Mesendoderm (in vitro differentiated cells): ENCODE results near the gene ZDHHC9.
A peak's percentile ranks its signal among the peaks of the same experiment; 100 is the strongest.

ENCODE experiments used
- DNase-seq: peaks from one replicate; pipeline ENCODE4 v3.0.0; 2013
- H2AK5ac ChIP-seq: 2 replicates; pipeline ENCODE4 v1.6.1; 2013; ENCODE audit warnings: low read length, inconsistent platforms
- H2BK120ac ChIP-seq: 2 replicates; pipeline ENCODE4 v1.6.1; 2013; ENCODE audit warnings: low read depth, mild to moderate bottlenecking, low read length, moderate library complexity, mixed read lengths
- H2BK15ac ChIP-seq: replicated peaks from 2 replicates; pipeline ENCODE4 v1.6.1; 2013; ENCODE audit warnings: low read depth, mild to moderate bottlenecking, moderate library complexity
- H2BK5ac ChIP-seq: 2 replicates; pipeline ENCODE4 v1.6.1; 2013; ENCODE audit warnings: low read length, inconsistent platforms
- H3K18ac ChIP-seq: 2 replicates; pipeline ENCODE4 v1.6.1; 2013; ENCODE audit warnings: mild to moderate bottlenecking, low read length, mixed read lengths
- H3K23ac ChIP-seq: one replicate; pipeline ENCODE4 v1.6.1; 2013; ENCODE audit warnings: low read length
- H3K27ac ChIP-seq: 2 replicates; pipeline ENCODE4 v1.5.1; 2013; ENCODE audit warnings: low read depth, mild to moderate bottlenecking, inconsistent platforms, low read length, moderate library complexity
- H3K27me3 ChIP-seq: 2 replicates; pipeline ENCODE4 v1.6.1; 2013; ENCODE audit warnings: low read length, control low read depth, mild to moderate bottlenecking, inconsistent platforms; ENCODE audit not compliant: insufficient read depth, poor library complexity
- H3K36me3 ChIP-seq: 2 replicates; pipeline ENCODE4 v1.6.1; 2013; ENCODE audit warnings: low read length, inconsistent platforms; ENCODE audit not compliant: control insufficient read depth, insufficient read depth
- H3K4ac ChIP-seq: one replicate; pipeline ENCODE4 v1.6.1; 2013; ENCODE audit warnings: low read depth, mild to moderate bottlenecking, low read length, moderate library complexity
- H3K4me1 ChIP-seq: 2 replicates; pipeline ENCODE4 v1.6.1; 2013; ENCODE audit warnings: low read depth, low read length, inconsistent platforms; ENCODE audit not compliant: control insufficient read depth
- H3K4me2 ChIP-seq: 2 replicates; pipeline ENCODE4 v1.6.1; 2013; ENCODE audit warnings: low read length
- H3K4me3 ChIP-seq: 2 replicates; pipeline ENCODE4 v1.5.1; 2013; ENCODE audit warnings: mild to moderate bottlenecking, low read length
- H3K56ac ChIP-seq: one replicate; pipeline ENCODE4 v1.6.1; 2013; ENCODE audit warnings: low read length
- H3K79me1 ChIP-seq: 2 replicates; pipeline ENCODE4 v1.6.1; 2013; ENCODE audit warnings: low read length, inconsistent platforms
- H3K79me2 ChIP-seq: 2 replicates; pipeline ENCODE4 v1.6.1; 2013; ENCODE audit warnings: mild to moderate bottlenecking, low read length; ENCODE audit not compliant: control insufficient read depth, insufficient read depth
- H3K9ac ChIP-seq: 2 replicates; pipeline ENCODE4 v1.6.1; 2013; ENCODE audit warnings: low read length, inconsistent platforms
- H4K5ac ChIP-seq: one replicate; pipeline ENCODE4 v1.6.1; 2013; ENCODE audit warnings: low read length
- H4K8ac ChIP-seq: one replicate; pipeline ENCODE4 v1.6.1; 2013; ENCODE audit warnings: low read depth, mild to moderate bottlenecking, control low read depth, low read length, moderate library complexity
- WGBS: extraction: QIAGEN DNeasy Blood & Tissue Kit; methylation state at CpG from one replicate; pipeline ENCODE4 v1.1.7; 2013; ENCODE audit warnings: low lambda C conversion rate, missing lambda C conversion rate; ENCODE audit not compliant: insufficient coverage; ENCODE audit errors: extremely low coverage; 5-methylcytosine and 5-hydroxymethylcytosine counted together

ZDHHC9 gene

GRCh38 chrX:129782706-129783105 is 61.0 kb downstream of the ZDHHC9 start:
- H4K5ac ChIP-seq: no peak overlapping the region
- H3K27me3 ChIP-seq: no peaks in the 10 kb centered on the region
- H3K18ac ChIP-seq: no peak overlapping the region
- H3K27ac ChIP-seq: no peak overlapping the region
- no CpG with 5 or more reads among the region's 4 CpGs for WGBS
- H3K4me1 ChIP-seq: no peaks in the 10 kb centered on the region
- no peak overlapping the region for H3K4ac ChIP-seq
- no peaks in the 10 kb centered on the region for H3K79me2 ChIP-seq
- no peak overlapping the region for H3K56ac ChIP-seq
- H2BK15ac ChIP-seq: no peak overlapping the region
- no peak overlapping the region for H2BK120ac ChIP-seq
- H2BK5ac ChIP-seq: no peak overlapping the region
- H2AK5ac ChIP-seq: no peak overlapping the region
- no peaks in the 10 kb centered on the region for H3K36me3 ChIP-seq
- no peak overlapping the region for H3K4me2 ChIP-seq
- DNase-seq: no peak
- H3K23ac ChIP-seq: no peak overlapping the region
- H3K4me3 ChIP-seq: no peak overlapping the region
- H3K9ac ChIP-seq: no peak overlapping the region
- no peaks in the 10 kb centered on the region for H3K79me1 ChIP-seq
- no peak overlapping the region for H4K8ac ChIP-seq

- no peaks in the 10 kb centered on the region for H3K36me3 ChIP-seq
- no peak overlapping the region for H3K56ac ChIP-seq
- no peak overlapping the region for H4K8ac ChIP-seq
- no peak for DNase-seq
- no peak overlapping the region for H3K27ac ChIP-seq
- no peak overlapping the region for H2BK120ac ChIP-seq
- no peaks in the 10 kb centered on the region for H3K4me1 ChIP-seq
- no peak overlapping the region for H3K23ac ChIP-seq
- H3K4me3 ChIP-seq: no peak overlapping the region
- H3K4me2 ChIP-seq: no peak overlapping the region
- no peak overlapping the region for H2BK15ac ChIP-seq
- H4K5ac ChIP-seq: no peak overlapping the region
- no peak overlapping the region for H3K18ac ChIP-seq
- H3K9ac ChIP-seq: no peak overlapping the region
- no peaks in the 10 kb centered on the region for H3K79me1 ChIP-seq
- H2AK5ac ChIP-seq: no peak overlapping the region
- H3K79me2 ChIP-seq: no peaks in the 10 kb centered on the region
- H3K27me3 ChIP-seq: no peaks in the 10 kb centered on the region
- no peak overlapping the region for H3K4ac ChIP-seq
- H2BK5ac ChIP-seq: no peak overlapping the region
- no CpG with 5 or more reads among the region's 10 CpGs for WGBS
These were observed 61.8 kb downstream of the ZDHHC9 start for GRCh38 chrX:129781680-129782495.

GRCh38 chrX:129781134-129781672 is 62.5 kb downstream of the ZDHHC9 start:
- H3K36me3 ChIP-seq: no peaks in the 10 kb centered on the region
- H3K9ac ChIP-seq: no peak overlapping the region
- DNase-seq: peak; percentile 60
- H3K23ac ChIP-seq: no peak overlapping the region
- no peak overlapping the region for H2BK15ac ChIP-seq
- no peak overlapping the region for H3K4me3 ChIP-seq
- H2AK5ac ChIP-seq: no peak overlapping the region
- H3K79me2 ChIP-seq: no peaks in the 10 kb centered on the region
- no peak overlapping the region for H4K8ac ChIP-seq
- H3K27me3 ChIP-seq: no peaks in the 10 kb centered on the region
- no peak overlapping the region for H3K4me2 ChIP-seq
- H3K4me1 ChIP-seq: no peaks in the 10 kb centered on the region
- no peak overlapping the region for H2BK120ac ChIP-seq
- H3K79me1 ChIP-seq: no peaks in the 10 kb centered on the region
- H2BK5ac ChIP-seq: no peak overlapping the region
- no peak overlapping the region for H3K27ac ChIP-seq
- H4K5ac ChIP-seq: no peak overlapping the region
- WGBS: no CpG with 5 or more reads among the region's 8 CpGs
- no peak overlapping the region for H3K18ac ChIP-seq
- H3K56ac ChIP-seq: no peak overlapping the region
- H3K4ac ChIP-seq: no peak overlapping the region

- no peak overlapping the region for H3K27ac ChIP-seq
- H4K5ac ChIP-seq: no peak overlapping the region
- no peak overlapping the region for H3K56ac ChIP-seq
- no peak overlapping the region for H3K9ac ChIP-seq
- H3K23ac ChIP-seq: no peak overlapping the region
- no peak overlapping the region for H3K4me2 ChIP-seq
- H3K79me2 ChIP-seq: no peaks in the 10 kb centered on the region
- no peak overlapping the region for H2AK5ac ChIP-seq
- H3K18ac ChIP-seq: no peak overlapping the region
- H3K4me1 ChIP-seq: no peaks in the 10 kb centered on the region
- H3K79me1 ChIP-seq: no peaks in the 10 kb centered on the region
- H2BK15ac ChIP-seq: no peak overlapping the region
- no peak overlapping the region for H2BK5ac ChIP-seq
- H3K36me3 ChIP-seq: no peaks in the 10 kb centered on the region
- no CpG with 5 or more reads among the region's 6 CpGs for WGBS
- no peak overlapping the region for H3K4me3 ChIP-seq
- no peak overlapping the region for H4K8ac ChIP-seq
- no peak overlapping the region for H2BK120ac ChIP-seq
- DNase-seq: no peak
- H3K4ac ChIP-seq: no peak overlapping the region
- no peaks in the 10 kb centered on the region for H3K27me3 ChIP-seq
These were observed 63.1 kb downstream of the ZDHHC9 start for GRCh38 chrX:129780441-129781105.

GRCh38 chrX:129779747-129780146 is 63.9 kb downstream of the ZDHHC9 start, which contains the start of gene SASH3:
Gene SASH3, plus strand, starts transcription at chrX:129779949. Its CDS starts 149 bp downstream, at chrX:129780098.
- Histone ChIP-seq H3K18ac (no peak within 1 kb of the TSS), H3K4ac (no peak within 1 kb of the TSS), H4K5ac (no peak within 1 kb of the TSS), H3K9ac (no peak within 1 kb of the TSS), H3K79me1 (no peaks in the 10 kb centered on the region), H2BK120ac (no peak within 1 kb of the TSS), H3K27ac (no peak within 1 kb of the TSS), H3K23ac (no peak within 1 kb of the TSS), H2BK5ac (no peak within 1 kb of the TSS), H3K36me3 (no peaks in the 10 kb centered on the region), H3K4me1 (no peaks in the 10 kb centered on the region), H3K4me3 (no peak within 1 kb of the TSS), H2BK15ac (no peak within 1 kb of the TSS), H3K27me3 (no peaks in the 10 kb centered on the region), H3K79me2 (no peaks in the 10 kb centered on the region), H2AK5ac (no peak within 1 kb of the TSS), H3K4me2 (no peak within 1 kb of the TSS), H4K8ac (no peak within 1 kb of the TSS), H3K56ac (no peak within 1 kb of the TSS)
- no peak for DNase-seq
- no CpG with 5 or more reads among the region's 13 CpGs for WGBS
